HUES64 (cell line): Measurements from ENCODE around the gene PRCC.

Source experiments
- H3K27ac ChIP-seq: 2 replicates; pipeline ENCODE4 v1.7.0; 2013; ENCODE audit warnings: low read depth, low read length, inconsistent platforms
- H3K27me3 ChIP-seq: 2 replicates; pipeline ENCODE4 v1.6.1; 2013; ENCODE audit warnings: mild to moderate bottlenecking, low read length; ENCODE audit not compliant: insufficient read depth
- H3K36me3 ChIP-seq: 2 replicates; pipeline ENCODE4 v1.6.1; 2013; ENCODE audit warnings: mild to moderate bottlenecking, low read length; ENCODE audit not compliant: insufficient read depth
- H3K4me1 ChIP-seq: 2 replicates; pipeline ENCODE4 v1.6.1; 2013; ENCODE audit warnings: mild to moderate bottlenecking, low read length, moderate library complexity; ENCODE audit not compliant: insufficient read depth
- H3K4me3 ChIP-seq: 2 replicates; pipeline ENCODE4 v1.5.1; 2013; ENCODE audit warnings: mild to moderate bottlenecking, low read length, moderate library complexity
- H3K9ac ChIP-seq: 2 replicates; pipeline ENCODE4 v1.6.1; 2013; ENCODE audit warnings: mild to moderate bottlenecking, low read depth, low read length
- H3K9me3 ChIP-seq: 2 replicates; pipeline ENCODE4 v1.6.1; 2013; ENCODE audit warnings: low read depth, low read length; ENCODE audit not compliant: insufficient read depth
- WGBS: fragments of 150-250, 120-280 bp; methylation state at CpG from one replicate; pipeline ENCODE4 v1.1.7; 2013; ENCODE audit warnings: missing lambda C conversion rate; 5-methylcytosine and 5-hydroxymethylcytosine counted together

The PRCC gene

DNA sequence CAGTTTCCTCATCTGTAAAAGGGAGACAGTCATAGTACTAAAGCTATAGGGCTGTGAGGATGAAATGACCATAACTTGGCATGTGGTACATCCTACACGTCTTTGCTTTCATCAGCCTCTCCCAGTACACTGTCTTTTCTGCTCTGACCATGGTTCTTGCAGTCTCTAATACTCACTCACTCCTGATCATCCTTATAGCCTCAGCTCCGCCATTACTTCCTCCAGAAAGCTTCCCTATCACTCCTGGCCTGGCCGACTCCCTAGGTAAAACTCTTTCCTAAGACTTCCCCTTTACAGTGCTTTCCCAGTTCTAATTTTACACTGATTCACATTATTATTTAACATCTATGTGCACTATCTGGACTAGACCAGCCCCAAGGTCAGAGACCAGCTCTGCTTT lies 21.5 kb upstream of the PRCC start:
- peak overlapping the region; percentile 71; the same call in 1 of the 2 replicates for H3K4me3 ChIP-seq
- no peaks in the 10 kb centered on the region for H3K9me3 ChIP-seq
- peaks cover 55% of the 10 kb centered on the region for H3K4me1 ChIP-seq
- peak overlapping the region; percentile 45; the same call in 1 of the 2 replicates for H3K9ac ChIP-seq
- peaks cover 40% of the 10 kb centered on the region for H3K36me3 ChIP-seq
- no peaks in the 10 kb centered on the region for H3K27me3 ChIP-seq
- 91% methylated on average over 3 of the region's 3 CpGs for WGBS
- peak overlapping the region; percentile 100 for H3K27ac ChIP-seq

GRCh38 chr1:156746406-156746727 lies 21.0 kb upstream of the PRCC start:
- Histone ChIP-seq H3K4me1 (peaks cover 54% of the 10 kb centered on the region), H3K27ac (peak overlapping the region; percentile 100), H3K4me3 (peak overlapping the region; percentile 71), H3K9ac (peak overlapping the region; percentile 45; the same call in 1 of the 2 replicates), H3K36me3 (peaks cover 40% of the 10 kb centered on the region), H3K9me3 (no peaks in the 10 kb centered on the region), H3K27me3 (no peaks in the 10 kb centered on the region)
- 26% methylated on average over 9 of the region's 9 CpGs for WGBS

DNA sequence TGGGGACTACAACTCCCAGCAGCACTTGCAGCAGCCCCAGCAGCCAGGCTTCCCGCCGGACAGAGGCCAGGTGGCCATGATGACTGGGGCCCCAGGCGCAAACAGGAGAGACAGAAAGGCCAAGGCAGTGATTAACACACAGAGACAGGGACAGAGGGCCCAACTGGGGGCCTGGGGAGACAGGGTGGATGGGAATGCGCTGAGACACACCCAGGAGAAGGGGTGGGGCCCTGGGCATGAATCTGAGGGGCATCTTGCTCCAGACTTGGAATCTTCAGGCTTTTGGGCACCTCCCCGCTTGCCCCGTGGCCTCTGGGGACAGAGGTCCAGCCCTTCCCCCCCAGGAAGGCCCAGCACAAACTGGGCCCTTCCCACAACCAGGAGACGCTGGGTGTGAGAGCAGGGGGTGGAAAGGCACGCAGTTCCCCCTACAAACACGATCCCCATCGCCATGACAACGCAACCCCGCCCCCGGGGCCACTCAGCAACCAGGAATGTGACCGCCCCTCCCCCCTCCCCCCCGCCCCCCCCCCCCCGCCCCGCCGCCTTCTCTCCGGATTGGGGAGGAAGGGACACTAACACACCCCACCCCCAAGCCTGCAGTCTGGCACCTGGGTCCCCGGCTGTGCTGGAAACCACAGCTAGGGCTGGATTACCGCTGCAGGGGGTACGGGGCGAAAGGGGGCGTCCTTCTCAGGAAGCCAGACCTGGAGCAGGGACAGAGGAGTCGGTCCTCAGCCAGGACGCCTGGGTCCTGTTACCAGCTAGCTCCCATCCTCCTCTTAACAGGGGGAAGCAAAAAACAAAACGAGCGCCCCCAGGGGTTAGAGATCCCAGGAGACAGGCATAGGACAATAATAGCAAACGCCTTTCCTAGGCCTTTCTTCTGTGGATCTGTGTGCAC lies 20.4 kb upstream of the PRCC start:
- Histone ChIP-seq H3K36me3 (peaks cover 35% of the 10 kb centered on the region), H3K9ac (peak overlapping the region; percentile 99), H3K27ac (peak overlapping the region; percentile 100), H3K4me1 (peaks cover 48% of the 10 kb centered on the region), H3K27me3 (no peaks in the 10 kb centered on the region), H3K9me3 (no peaks in the 10 kb centered on the region), H3K4me3 (peak overlapping the region; percentile 71)
- WGBS = under 1% methylated on average over 16 of the region's 29 CpGs

GRCh38 chr1:156747742-156748669 lies 19.3 kb upstream of the PRCC start:
- WGBS = 42% methylated on average over 7 of the region's 8 CpGs
- H3K27ac ChIP-seq = peak overlapping the region; percentile 100
- H3K9me3 ChIP-seq = no peaks in the 10 kb centered on the region
- H3K9ac ChIP-seq = peak overlapping the region; percentile 72
- peaks cover 25% of the 10 kb centered on the region for H3K36me3 ChIP-seq
- H3K4me1 ChIP-seq = peaks cover 48% of the 10 kb centered on the region
- H3K4me3 ChIP-seq = peak overlapping the region; percentile 71
- no peaks in the 10 kb centered on the region for H3K27me3 ChIP-seq

- peak overlapping the region; percentile 95; the same call in 1 of the 2 replicates for H3K9ac ChIP-seq
- peaks cover 48% of the 10 kb centered on the region for H3K4me1 ChIP-seq
- peak overlapping the region; percentile 93; the same call in 1 of the 2 replicates for H3K4me3 ChIP-seq
- WGBS = 65% methylated on average over 7 of the region's 9 CpGs
- H3K36me3 ChIP-seq = peaks cover 17% of the 10 kb centered on the region
- peak overlapping the region; percentile 100 for H3K27ac ChIP-seq
- no peaks in the 10 kb centered on the region for H3K27me3 ChIP-seq
- no peaks in the 10 kb centered on the region for H3K9me3 ChIP-seq
Observed at GRCh38 chr1:156748670-156749418, 18.5 kb upstream of the PRCC start.

DNA sequence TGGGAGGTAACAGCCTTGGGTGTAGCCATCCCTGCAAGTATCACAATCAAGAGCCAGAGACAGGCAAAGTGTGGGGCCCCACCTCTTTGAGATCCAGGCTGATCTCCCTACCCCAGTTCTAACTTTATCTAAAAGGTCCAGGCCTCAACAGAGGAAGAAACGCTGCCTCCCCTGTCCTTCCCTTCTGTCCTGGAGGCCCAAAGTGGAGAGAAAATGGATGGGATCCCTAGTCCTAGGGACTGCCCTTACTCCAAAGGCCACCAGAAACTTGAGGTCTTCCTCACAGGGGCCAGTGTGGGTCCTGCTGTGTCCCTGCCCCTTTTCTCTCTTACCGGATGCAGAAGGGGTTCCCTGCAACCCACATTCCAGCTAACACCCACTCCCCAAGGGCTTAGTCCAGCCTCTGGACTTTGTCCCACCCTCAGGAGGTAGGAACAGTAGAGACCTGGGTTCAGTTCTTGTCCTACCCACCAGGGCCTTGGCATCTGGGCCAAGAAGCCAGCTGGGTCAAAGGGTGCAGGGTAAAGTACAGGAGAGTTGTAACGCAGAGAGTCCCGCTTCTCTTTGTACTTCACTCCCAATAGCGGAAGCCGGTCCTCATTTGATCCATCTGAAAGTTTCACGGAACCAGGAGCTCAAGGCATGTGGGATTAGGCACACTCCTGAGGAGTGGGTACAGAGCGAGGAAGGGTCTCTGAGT lies 17.8 kb upstream of the PRCC start:
- peak overlapping the region; percentile 93 for H3K4me3 ChIP-seq
- H3K27ac ChIP-seq = no peak overlapping the region; the same call in 1 of the 2 replicates
- no peaks in the 10 kb centered on the region for H3K27me3 ChIP-seq
- peak overlapping the region; percentile 95; the same call in 1 of the 2 replicates for H3K9ac ChIP-seq
- H3K36me3 ChIP-seq = peaks cover 13% of the 10 kb centered on the region
- WGBS = 80% methylated on average over 8 of the region's 8 CpGs
- no peaks in the 10 kb centered on the region for H3K9me3 ChIP-seq
- peaks cover 48% of the 10 kb centered on the region for H3K4me1 ChIP-seq

DNA sequence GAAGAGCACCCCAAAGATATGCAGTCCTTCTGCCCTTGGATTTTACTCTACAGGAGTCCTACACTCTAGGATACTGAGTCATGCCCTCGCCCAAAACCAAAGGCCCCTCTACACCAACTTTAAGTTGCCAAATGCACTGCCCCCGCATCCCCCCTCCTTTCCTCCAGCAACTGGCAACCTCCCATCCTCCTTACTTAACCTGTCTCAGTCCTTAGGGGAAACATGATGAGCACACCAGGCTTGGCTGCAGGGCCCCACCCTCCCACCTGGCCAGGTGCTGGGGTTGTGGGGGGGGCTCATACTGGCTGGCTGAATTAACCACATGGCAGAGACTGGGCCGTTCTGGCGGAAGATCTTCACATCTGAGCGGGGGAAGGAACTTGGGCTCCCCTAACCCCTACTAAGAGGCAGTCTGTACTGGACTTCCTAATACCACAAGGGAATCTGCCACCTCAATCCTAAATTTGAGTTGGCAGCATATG lies 17.1 kb upstream of the PRCC start:
- peak overlapping the region; percentile 85 for H3K27ac ChIP-seq
- peaks cover 45% of the 10 kb centered on the region for H3K4me1 ChIP-seq
- peaks cover 6% of the 10 kb centered on the region for H3K36me3 ChIP-seq
- no peaks in the 10 kb centered on the region for H3K9me3 ChIP-seq
- 9% methylated on average over 5 of the region's 5 CpGs for WGBS
- peak overlapping the region; percentile 93 for H3K4me3 ChIP-seq
- H3K9ac ChIP-seq = peak overlapping the region; percentile 95
- no peaks in the 10 kb centered on the region for H3K27me3 ChIP-seq

DNA sequence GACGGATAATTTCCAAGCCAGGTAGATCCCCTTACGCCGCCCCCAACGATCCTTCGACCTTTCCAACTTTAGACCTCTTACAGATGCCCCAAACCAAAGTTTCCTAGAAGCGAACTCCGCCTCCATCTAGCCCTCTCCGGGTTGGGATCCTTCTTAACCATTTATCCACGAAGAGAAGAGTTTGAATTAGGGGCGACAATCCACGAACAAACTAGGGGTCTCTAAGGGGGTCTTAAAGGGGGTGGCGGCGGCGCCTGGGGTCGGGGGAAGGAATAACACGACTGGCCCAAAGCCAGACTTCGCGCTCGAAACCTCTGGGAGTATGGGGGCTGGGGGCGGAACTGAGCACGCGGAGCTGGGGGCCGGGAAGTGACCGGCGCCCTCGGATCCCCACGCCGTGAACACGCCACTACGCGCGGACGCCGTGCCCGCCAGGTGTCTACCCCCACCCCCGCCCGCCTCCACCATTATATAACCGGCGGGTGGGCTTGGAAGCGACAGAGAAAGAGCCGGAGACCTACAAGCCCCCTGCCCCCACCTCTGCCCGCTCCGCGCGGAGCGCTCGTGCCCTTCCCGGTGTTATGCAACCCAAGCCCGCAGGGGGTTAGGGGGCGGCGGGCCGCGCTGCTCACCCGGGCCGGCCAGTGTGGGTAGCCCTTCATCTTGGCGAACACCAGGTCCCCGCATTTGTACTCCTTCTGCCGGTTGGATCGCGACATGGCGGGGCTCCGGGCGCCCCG lies 16.5 kb upstream of the PRCC start:
- Histone ChIP-seq H3K27ac (peak overlapping the region; percentile 85), H3K36me3 (no peaks in the 10 kb centered on the region; the same call in 1 of the 2 replicates), H3K9ac (peak overlapping the region; percentile 95), H3K4me3 (peak overlapping the region; percentile 93), H3K9me3 (no peaks in the 10 kb centered on the region), H3K27me3 (no peaks in the 10 kb centered on the region), H3K4me1 (peaks cover 39% of the 10 kb centered on the region)
- under 1% methylated on average over 64 of the region's 64 CpGs for WGBS

DNA sequence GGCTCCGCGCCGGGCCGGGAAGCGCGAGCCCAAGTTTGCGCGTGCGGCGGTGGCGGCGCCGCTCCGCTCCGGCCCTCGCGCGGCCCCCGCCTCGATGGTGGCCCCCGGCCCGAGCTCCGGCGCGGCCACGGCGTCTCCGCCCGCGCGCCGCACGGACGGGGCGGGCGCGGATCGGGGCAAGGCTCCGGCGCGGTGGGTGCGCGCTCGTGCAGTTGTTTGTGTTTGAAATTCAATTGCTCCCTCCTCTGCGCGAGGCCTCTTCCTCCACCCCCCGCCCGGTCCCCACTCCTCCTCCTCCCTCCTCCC lies 15.9 kb upstream of the PRCC start, which contains the start of gene HDGF:
TSS of gene HDGF (minus strand) at position 225 of the 306 bp plus-strand sequence. CDS start 246 bp downstream, outside the sequence.
- Histone ChIP-seq H3K27me3 (no peaks in the 10 kb centered on the region), H3K4me3 (peak within 1 kb of the TSS; percentile 93), H3K9ac (peak within 1 kb of the TSS; percentile 96), H3K36me3 (no peaks in the 10 kb centered on the region; the same call in 1 of the 2 replicates), H3K4me1 (peaks cover 34% of the 10 kb centered on the region), H3K9me3 (no peaks in the 10 kb centered on the region), H3K27ac (peak within 1 kb of the TSS; percentile 97)
- under 1% methylated on average over 47 of the region's 48 CpGs for WGBS
